H9 (cell line): ENCODE results near the gene ELAVL1. TPM values are rescaled to one million over a fixed set of nuclear protein-coding genes. Genes with fewer than 3 reads are reported as not detected.

Experiments
- DNase-seq: peaks from one replicate; pipeline ENCODE4 v3.0.0-alpha.2; 2017
- H2AFZ ChIP-seq: one replicate; pipeline ENCODE4 v1.6.1; 2013; ENCODE audit warnings: mild to moderate bottlenecking, low read length, control low read depth, moderate library complexity
- H2AK5ac ChIP-seq: 2 replicates; pipeline ENCODE4 v1.6.1; 2013; ENCODE audit warnings: low read length, control low read depth, mixed read lengths; ENCODE audit not compliant: insufficient read length
- H2BK120ac ChIP-seq: one replicate; pipeline ENCODE4 v1.6.1; 2013; ENCODE audit warnings: low read depth, mild to moderate bottlenecking, low read length, control low read depth, inconsistent platforms; ENCODE audit not compliant: poor library complexity, severe bottlenecking
- H2BK12ac ChIP-seq: 2 replicates; pipeline ENCODE4 v1.6.1; 2013; ENCODE audit warnings: low read length, control low read depth, mixed read lengths, low read depth; ENCODE audit not compliant: insufficient read length
- H2BK15ac ChIP-seq: 2 replicates; pipeline ENCODE4 v1.6.1; 2013; ENCODE audit warnings: low read depth, low read length, control low read depth
- H2BK20ac ChIP-seq: one replicate; pipeline ENCODE4 v1.6.1; 2013; ENCODE audit warnings: low read depth, mild to moderate bottlenecking, low read length, control low read depth, inconsistent platforms; ENCODE audit not compliant: poor library complexity, severe bottlenecking
- H2BK5ac ChIP-seq: 2 replicates; pipeline ENCODE4 v1.6.1; 2013; ENCODE audit warnings: low read length, control low read depth, mixed read lengths; ENCODE audit not compliant: insufficient read length
- H3K14ac ChIP-seq: 2 replicates; pipeline ENCODE4 v1.6.1; 2013; ENCODE audit warnings: low read length, control low read depth; ENCODE audit not compliant: insufficient read depth
- H3K18ac ChIP-seq: 2 replicates; pipeline ENCODE4 v1.6.1; 2013; ENCODE audit warnings: low read depth, mild to moderate bottlenecking, mixed read lengths, low read length, control low read depth; ENCODE audit not compliant: insufficient read length
- H3K23ac ChIP-seq: 2 replicates; pipeline ENCODE4 v1.6.1; 2013; ENCODE audit warnings: low read length, control low read depth, mixed read lengths, low read depth; ENCODE audit not compliant: insufficient read length
- H3K23me2 ChIP-seq: 2 replicates; pipeline ENCODE4 v1.6.1; 2013; ENCODE audit warnings: low read depth, mild to moderate bottlenecking, mixed read lengths, low read length, control low read depth; ENCODE audit not compliant: insufficient read length, poor library complexity, severe bottlenecking
- H3K27ac ChIP-seq: 2 replicates; pipeline ENCODE4 v1.5.1; 2013; ENCODE audit warnings: low read length, control low read depth, mixed read lengths, low read depth; ENCODE audit not compliant: insufficient read length
- H3K27me3 ChIP-seq: 2 replicates; pipeline ENCODE4 v1.6.1; 2013; ENCODE audit warnings: low read length, control low read depth, inconsistent platforms; ENCODE audit not compliant: insufficient read depth
- H3K4ac ChIP-seq: 2 replicates; pipeline ENCODE4 v1.6.1; 2013; ENCODE audit warnings: low read depth, mild to moderate bottlenecking, control low read depth, inconsistent platforms, low read length, moderate library complexity
- H3K4me1 ChIP-seq: 2 replicates; pipeline ENCODE4 v1.6.1; 2013; ENCODE audit warnings: low read length, control low read depth, inconsistent platforms; ENCODE audit not compliant: insufficient read depth
- H3K4me2 ChIP-seq: 2 replicates; pipeline ENCODE4 v1.6.1; 2013; ENCODE audit warnings: low read length, control low read depth, mixed read lengths; ENCODE audit not compliant: insufficient read length, insufficient read depth
- H3K56ac ChIP-seq: 2 replicates; pipeline ENCODE4 v1.6.1; 2013; ENCODE audit warnings: low read depth, mild to moderate bottlenecking, mixed read lengths, low read length, control low read depth; ENCODE audit not compliant: insufficient read length
- H3K79me1 ChIP-seq: 2 replicates; pipeline ENCODE4 v1.6.1; 2013; ENCODE audit warnings: low read depth, mild to moderate bottlenecking, moderate library complexity, low read length, control low read depth, inconsistent platforms; ENCODE audit not compliant: insufficient read depth, poor library complexity, severe bottlenecking
- H3K79me2 ChIP-seq: 2 replicates; pipeline ENCODE4 v1.6.1; 2013; ENCODE audit warnings: low read length, control low read depth, inconsistent platforms; ENCODE audit not compliant: insufficient read depth
- H3K9ac ChIP-seq: 2 replicates; pipeline ENCODE4 v1.6.1; 2013; ENCODE audit warnings: low read length, control low read depth, mixed read lengths; ENCODE audit not compliant: insufficient read length; ENCODE audit errors: extremely low read depth
- H3K9me3 ChIP-seq: one replicate; pipeline ENCODE4 v1.6.1; 2013; ENCODE audit warnings: low read depth, low read length, inconsistent platforms; ENCODE audit not compliant: control insufficient read depth
- H3T11ph ChIP-seq: one replicate; pipeline ENCODE4 v1.6.1; 2013; ENCODE audit warnings: mild to moderate bottlenecking, low read length, control low read depth, inconsistent platforms
- H4K20me1 ChIP-seq: one replicate; pipeline ENCODE4 v1.6.1; 2013; ENCODE audit not compliant: control insufficient read depth, insufficient read length, insufficient read depth
- H4K5ac ChIP-seq: 2 replicates; pipeline ENCODE4 v1.6.1; 2013; ENCODE audit warnings: low read depth, mild to moderate bottlenecking, mixed read lengths, low read length, control low read depth; ENCODE audit not compliant: insufficient read length
- H4K8ac ChIP-seq: replicated peaks from 2 replicates; pipeline ENCODE4 v1.6.1; 2013; ENCODE audit warnings: low read length, control low read depth, mixed read lengths, low read depth; ENCODE audit not compliant: insufficient read length
- H4K91ac ChIP-seq: 2 replicates; pipeline ENCODE4 v1.6.1; 2013; ENCODE audit warnings: low read depth, mild to moderate bottlenecking, moderate library complexity, mixed read lengths, low read length, control low read depth; ENCODE audit not compliant: insufficient read length
- H3K27ac Mint-ChIP-seq, 3 experiments: 2 replicates in 2 of 3; 3 replicates in 1 of 3; pipeline ENCODE4 v1.8.0; 2020 to 2021; ENCODE audit warnings: mixed read lengths in 3 of 3, mild to moderate bottlenecking in 1 of 3, moderate library complexity in 1 of 3
- H3K27me3 Mint-ChIP-seq: 2 replicates; pipeline ENCODE4 v1.8.0; 2021; ENCODE audit warnings: low read depth, mild to moderate bottlenecking, moderate library complexity, mixed read lengths
- H3K36me3 Mint-ChIP-seq, 3 experiments: 2 replicates in 2 of 3; 3 replicates in 1 of 3; pipeline ENCODE4 v1.8.0; 2020 to 2021; ENCODE audit warnings: low read depth in 3 of 3, mixed read lengths in 3 of 3; ENCODE audit not compliant: insufficient read depth in 1 of 3
- H3K4me1 Mint-ChIP-seq, 2 experiments: 2 replicates each; pipeline ENCODE4 v1.8.0; 2020; ENCODE audit warnings: mixed read lengths in 2 of 2
- H3K4me3 Mint-ChIP-seq, 2 experiments: 2 replicates in 1 of 2; 3 replicates in 1 of 2; pipeline ENCODE4 v1.8.0; 2020 to 2021; ENCODE audit warnings: mild to moderate bottlenecking in 2 of 2, mixed read lengths in 2 of 2, moderate library complexity in 1 of 2
- H3K9me3 Mint-ChIP-seq, 2 experiments: 2 replicates in 1 of 2; 3 replicates in 1 of 2; pipeline ENCODE4 v1.8.0; 2020; ENCODE audit warnings: mild to moderate bottlenecking in 2 of 2, mixed read lengths in 2 of 2, moderate library complexity in 1 of 2
- CTCF ChIP-seq: fragments of 200-600 bp; sonication (generic); conservative IDR thresholded peaks from 3 replicates; pipeline ENCODE4 v1.8.0; 2021; ENCODE audit warnings: antibody characterized with exemption, mild to moderate bottlenecking
- WGBS: extraction: QIAGEN DNeasy Blood & Tissue Kit; methylation state at CpG from one replicate; pipeline ENCODE4 v1.1.7; 2013; ENCODE audit warnings: missing lambda C conversion rate, low lambda C conversion rate, mixed read lengths; ENCODE audit not compliant: insufficient read length; ENCODE audit errors: extremely low coverage; 5-methylcytosine and 5-hydroxymethylcytosine counted together
- total RNA-seq: library from RNA; stranded (reverse); gene quantifications from 2 replicates; pipeline ENCODE4 v1.2.1, GENCODE V29; 2021

ELAVL1 gene
- total RNA-seq, 1 experiment from 2014 or later = 149 TPM

GRCh38 chr19:7986321-7987113 lies 18.9 kb downstream of the ELAVL1 start:
- peaks cover 3% of the 10 kb centered on the region for H4K20me1 ChIP-seq
- Mint-ChIP-seq H3K4me1 (0 out of 4 replicates have a peak, but pooled peaks cover 0 to 2% of the 10 kb centered on the region in 2 experiments), H3K9me3 (no peaks in the 10 kb centered on the region), H3K27me3 (no peaks in the 10 kb centered on the region), H3K27ac (peak overlapping the region in 1 of 3 experiments; percentile 44; a peak in 3 of 7 replicates), H3K36me3 (peaks cover 52 to 87% (median 80%) of the 10 kb centered on the region in 3 experiments), H3K4me3 (no peak overlapping the region)
- no CpG with 5 or more reads among the region's 23 CpGs for WGBS
- no peak overlapping the region for H2BK5ac ChIP-seq
- no peak overlapping the region for H2AK5ac ChIP-seq
- no peak overlapping the region for H3T11ph ChIP-seq
- H3K79me1 ChIP-seq = peaks cover 11% of the 10 kb centered on the region
- H3K79me2 ChIP-seq = no peaks in the 10 kb centered on the region; the same call in 1 of the 2 replicates
- H3K9me3 ChIP-seq = no peaks in the 10 kb centered on the region
- no peak overlapping the region for H4K91ac ChIP-seq
- H4K5ac ChIP-seq = no peak overlapping the region
- no peak overlapping the region for H2BK120ac ChIP-seq
- H3K27me3 ChIP-seq = no peaks in the 10 kb centered on the region
- H3K4me1 ChIP-seq = no peaks in the 10 kb centered on the region
- no peak overlapping the region for H2BK15ac ChIP-seq
- no peak overlapping the region for H3K9ac ChIP-seq
- no peak overlapping the region for H3K23ac ChIP-seq
- no peak overlapping the region for H3K18ac ChIP-seq
- no peak overlapping the region for H2AFZ ChIP-seq
- H3K4ac ChIP-seq = no peak overlapping the region
- no peak overlapping the region for H4K8ac ChIP-seq
- H3K23me2 ChIP-seq = no peaks in the 10 kb centered on the region
- H3K56ac ChIP-seq = no peak overlapping the region
- H3K4me2 ChIP-seq = no peak overlapping the region
- TF ChIP-seq CTCF = no peak
- no peak overlapping the region for H2BK20ac ChIP-seq
- no peak overlapping the region for H2BK12ac ChIP-seq
- H3K14ac ChIP-seq = no peak overlapping the region
- H3K27ac ChIP-seq = no peak overlapping the region
- no peak for DNase-seq
